ENCODE measurements around the gene SKAP1. TPM values are rescaled to one million over a fixed set of nuclear protein-coding genes. Genes with fewer than 3 reads are reported as not detected.

Gene SKAP1
- polyA plus RNA-seq, 1 of the 3 experiments (the other 2 are of a cell fraction): not detected

DNA sequence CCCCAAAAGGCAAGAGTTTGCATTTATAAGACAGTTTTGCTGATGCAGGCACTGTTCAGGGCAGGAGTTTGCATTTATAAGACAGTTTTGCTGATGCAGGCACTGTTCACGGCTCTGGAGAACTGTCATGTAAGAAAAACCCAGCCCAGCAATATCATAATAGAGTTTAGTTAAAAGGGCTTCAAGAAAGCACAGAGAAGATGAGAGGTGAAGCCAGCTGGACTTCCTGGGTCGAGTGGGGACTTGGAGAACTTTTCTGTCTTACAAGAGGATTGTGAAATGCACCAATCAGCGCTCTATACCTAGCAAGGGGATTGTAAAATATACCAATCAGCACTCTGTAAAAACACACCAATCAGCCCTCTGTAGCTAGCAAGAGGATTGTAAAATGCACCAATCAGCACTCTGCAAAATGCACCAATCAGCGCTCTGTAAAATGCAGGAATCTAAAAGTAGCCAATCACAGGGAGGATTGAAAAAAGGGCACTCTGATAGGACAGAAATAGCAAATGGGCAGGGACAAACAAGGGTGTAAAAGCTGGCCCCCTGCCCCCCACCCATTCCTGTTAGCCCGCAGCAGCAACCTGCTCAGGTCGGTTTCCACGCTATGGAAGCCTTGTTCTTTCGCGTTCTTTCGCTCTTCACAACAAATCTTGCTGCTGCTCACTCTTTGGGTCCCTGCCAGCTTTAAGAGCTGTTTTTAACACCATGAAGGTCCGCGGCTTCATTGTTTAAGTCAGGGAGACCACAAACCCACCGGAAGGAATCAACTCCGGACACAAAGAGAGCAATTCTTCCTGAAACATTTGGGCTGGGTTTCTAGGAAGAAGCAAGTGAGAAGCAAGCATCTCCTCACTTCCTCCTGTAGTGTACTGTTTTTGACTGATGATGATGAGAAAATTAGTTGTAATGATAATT, 327.0 kb downstream of the SKAP1 start:
- H3K9me3 ChIP-seq: no peaks in the 10 kb centered on the region
- H3K4me3 ChIP-seq (ENCODE audit: low read depth in 2 of 2, low read length in 1 of 2): no peak overlapping the region
- no peak overlapping the region for H3K27ac ChIP-seq (ENCODE audit: low read depth in 2 of 2, low read length in 1 of 2)
- H3K9me2 ChIP-seq: no peaks in the 10 kb centered on the region
- peaks cover 0 to 12% of the 10 kb centered on the region in 2 experiments for H3K36me3 ChIP-seq (replicated peaks in 1 of 2; ENCODE audit: control insufficient read depth in 1 of 2, insufficient read depth in 2 of 2, low read length in 1 of 2)
- 82% methylated on average over 14 of the region's 14 CpGs for WGBS (ENCODE audit: low lambda C conversion rate)
- ChIA-PET POLR2A (no interaction called here), CTCF (interaction anchor here (6.7 to 14.8 kb wide), 2 partner anchors 22 to 77 kb away, joined by 46 to 241 read pairs; no protein-coding TSS in a partner anchor)
- peaks cover 36% of the 10 kb centered on the region for H3K79me2 ChIP-seq (ENCODE audit: insufficient read depth)
- no peak overlapping the region for H3K4me2 ChIP-seq
- 0 out of 2 replicates have a peak overlapping the region, but pooled peaks have one; percentile 6 for H2AFZ ChIP-seq (ENCODE audit: low read depth)
- no peak for TF ChIP-seq EZH2phosphoT487 (IDR thresholded peaks at IDR 0.05; ENCODE audit: borderline replicate concordance, low read depth)
- no peak for TF ChIP-seq USF2 (IDR thresholded peaks at IDR 0.05; ENCODE audit: borderline replicate concordance, low read depth, low read length)
- TF ChIP-seq NFIC (IDR thresholded peaks at IDR 0.05; ENCODE audit: borderline replicate concordance): no peak
- TF ChIP-seq, protein P1, sequence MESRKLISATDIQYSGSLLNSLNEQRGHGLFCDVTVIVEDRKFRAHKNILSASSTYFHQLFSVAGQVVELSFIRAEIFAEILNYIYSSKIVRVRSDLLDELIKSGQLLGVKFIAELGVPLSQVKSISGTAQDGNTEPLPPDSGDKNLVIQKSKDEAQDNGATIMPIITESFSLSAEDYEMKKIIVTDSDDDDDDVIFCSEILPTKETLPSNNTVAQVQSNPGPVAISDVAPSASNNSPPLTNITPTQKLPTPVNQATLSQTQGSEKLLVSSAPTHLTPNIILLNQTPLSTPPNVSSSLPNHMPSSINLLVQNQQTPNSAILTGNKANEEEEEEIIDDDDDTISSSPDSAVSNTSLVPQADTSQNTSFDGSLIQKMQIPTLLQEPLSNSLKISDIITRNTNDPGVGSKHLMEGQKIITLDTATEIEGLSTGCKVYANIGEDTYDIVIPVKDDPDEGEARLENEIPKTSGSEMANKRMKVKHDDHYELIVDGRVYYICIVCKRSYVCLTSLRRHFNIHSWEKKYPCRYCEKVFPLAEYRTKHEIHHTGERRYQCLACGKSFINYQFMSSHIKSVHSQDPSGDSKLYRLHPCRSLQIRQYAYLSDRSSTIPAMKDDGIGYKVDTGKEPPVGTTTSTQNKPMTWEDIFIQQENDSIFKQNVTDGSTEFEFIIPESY (IDR thresholded peaks at IDR 0.05; ENCODE audit: borderline replicate concordance, low read depth): no peak
- TF ChIP-seq, protein P2, sequence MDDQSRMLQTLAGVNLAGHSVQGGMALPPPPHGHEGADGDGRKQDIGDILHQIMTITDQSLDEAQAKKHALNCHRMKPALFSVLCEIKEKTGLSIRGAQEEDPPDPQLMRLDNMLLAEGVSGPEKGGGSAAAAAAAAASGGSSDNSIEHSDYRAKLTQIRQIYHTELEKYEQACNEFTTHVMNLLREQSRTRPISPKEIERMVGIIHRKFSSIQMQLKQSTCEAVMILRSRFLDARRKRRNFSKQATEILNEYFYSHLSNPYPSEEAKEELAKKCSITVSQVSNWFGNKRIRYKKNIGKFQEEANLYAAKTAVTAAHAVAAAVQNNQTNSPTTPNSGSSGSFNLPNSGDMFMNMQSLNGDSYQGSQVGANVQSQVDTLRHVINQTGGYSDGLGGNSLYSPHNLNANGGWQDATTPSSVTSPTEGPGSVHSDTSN (IDR thresholded peaks at IDR 0.05): no peak
- no peak for TF ChIP-seq FOSL2 (IDR thresholded peaks at IDR 0.05; ENCODE audit: borderline replicate concordance, low read depth)
- DNase-seq: no peak
- peaks cover 31% of the 10 kb centered on the region for H3F3A ChIP-seq (replicated peaks; ENCODE audit: insufficient read depth)
- H3K27me3 ChIP-seq (ENCODE audit: insufficient read depth): no peaks in the 10 kb centered on the region
- no peak overlapping the region for H3K9ac ChIP-seq
- peaks cover 22% of the 10 kb centered on the region for H4K20me1 ChIP-seq (ENCODE audit: insufficient read depth)
- peaks cover 3 to 6% of the 10 kb centered on the region in 2 experiments; a peak in 2 of 4 replicates for H3K4me1 ChIP-seq (ENCODE audit: control insufficient read depth in 1 of 2, insufficient read depth in 2 of 2, low read depth in 1 of 2, low read length in 1 of 2)

GRCh38 chr17:48102043-48102750, 327.8 kb downstream of the SKAP1 start:
- DNase-seq: no peak
- Histone ChIP-seq H3K4me1 (ENCODE audit: control insufficient read depth in 1 of 2, insufficient read depth in 2 of 2, low read depth in 1 of 2, low read length in 1 of 2) (peaks cover 3 to 6% of the 10 kb centered on the region in 2 experiments; a peak in 2 of 4 replicates), H3K27ac (ENCODE audit: low read depth in 2 of 2, low read length in 1 of 2) (no peak overlapping the region), H3K27me3 (ENCODE audit: insufficient read depth) (no peaks in the 10 kb centered on the region), H3K9me2 (no peaks in the 10 kb centered on the region), H3K9ac (no peak overlapping the region; the same call in 1 of the 2 replicates), H3K4me3 (ENCODE audit: low read depth in 2 of 2, low read length in 1 of 2) (peak overlapping the region in 1 of 2 experiments; percentile 66; a peak in 2 of 4 replicates), H3K36me3 (replicated peaks in 1 of 2; ENCODE audit: control insufficient read depth in 1 of 2, insufficient read depth in 2 of 2, low read length in 1 of 2) (peaks cover 0 to 12% of the 10 kb centered on the region in 2 experiments), H4K20me1 (ENCODE audit: insufficient read depth) (peaks cover 31% of the 10 kb centered on the region), H3K9me3 (no peaks in the 10 kb centered on the region), H3K4me2 (no peak overlapping the region; the same call in 1 of the 2 replicates), H2AFZ (ENCODE audit: low read depth) (0 out of 2 replicates have a peak overlapping the region, but pooled peaks have one; percentile 6), H3F3A (replicated peaks; ENCODE audit: insufficient read depth) (peaks cover 31% of the 10 kb centered on the region), H3K79me2 (ENCODE audit: insufficient read depth) (peaks cover 40% of the 10 kb centered on the region)
- CTCF ChIA-PET: interaction anchor here (1.0 to 14.8 kb wide), 2 partner anchors 21 to 34 kb away, joined by 3 to 241 read pairs; no protein-coding TSS in a partner anchor
- 92% methylated on average over 19 of the region's 19 CpGs for WGBS (ENCODE audit: low lambda C conversion rate)
- TF ChIP-seq POLR2AphosphoS5 (IDR thresholded peaks at IDR 0.05; ENCODE audit: low read depth, low read length) (no peak), RAD21 (IDR thresholded peaks at IDR 0.05; ENCODE audit: low read length) (no peak), TCF12 (IDR thresholded peaks at IDR 0.05) (no peak), NFIC (IDR thresholded peaks at IDR 0.05; ENCODE audit: borderline replicate concordance) (no peak), GABPA (IDR thresholded peaks at IDR 0.05; ENCODE audit: low read depth) (no peak)
- TF ChIP-seq, protein P3, sequence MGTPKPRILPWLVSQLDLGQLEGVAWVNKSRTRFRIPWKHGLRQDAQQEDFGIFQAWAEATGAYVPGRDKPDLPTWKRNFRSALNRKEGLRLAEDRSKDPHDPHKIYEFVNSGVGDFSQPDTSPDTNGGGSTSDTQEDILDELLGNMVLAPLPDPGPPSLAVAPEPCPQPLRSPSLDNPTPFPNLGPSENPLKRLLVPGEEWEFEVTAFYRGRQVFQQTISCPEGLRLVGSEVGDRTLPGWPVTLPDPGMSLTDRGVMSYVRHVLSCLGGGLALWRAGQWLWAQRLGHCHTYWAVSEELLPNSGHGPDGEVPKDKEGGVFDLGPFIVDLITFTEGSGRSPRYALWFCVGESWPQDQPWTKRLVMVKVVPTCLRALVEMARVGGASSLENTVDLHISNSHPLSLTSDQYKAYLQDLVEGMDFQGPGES (IDR thresholded peaks at IDR 0.05; ENCODE audit: low read depth, low read length): no peak
- POLR2A ChIA-PET: interaction anchor here (0.6 kb wide), 1 partner anchor 21 kb away, joined by 4 read pairs; no protein-coding TSS in a partner anchor

All from SK-N-SH (cell line).